ENCODE measurements around the gene RCCD1.

DNA sequence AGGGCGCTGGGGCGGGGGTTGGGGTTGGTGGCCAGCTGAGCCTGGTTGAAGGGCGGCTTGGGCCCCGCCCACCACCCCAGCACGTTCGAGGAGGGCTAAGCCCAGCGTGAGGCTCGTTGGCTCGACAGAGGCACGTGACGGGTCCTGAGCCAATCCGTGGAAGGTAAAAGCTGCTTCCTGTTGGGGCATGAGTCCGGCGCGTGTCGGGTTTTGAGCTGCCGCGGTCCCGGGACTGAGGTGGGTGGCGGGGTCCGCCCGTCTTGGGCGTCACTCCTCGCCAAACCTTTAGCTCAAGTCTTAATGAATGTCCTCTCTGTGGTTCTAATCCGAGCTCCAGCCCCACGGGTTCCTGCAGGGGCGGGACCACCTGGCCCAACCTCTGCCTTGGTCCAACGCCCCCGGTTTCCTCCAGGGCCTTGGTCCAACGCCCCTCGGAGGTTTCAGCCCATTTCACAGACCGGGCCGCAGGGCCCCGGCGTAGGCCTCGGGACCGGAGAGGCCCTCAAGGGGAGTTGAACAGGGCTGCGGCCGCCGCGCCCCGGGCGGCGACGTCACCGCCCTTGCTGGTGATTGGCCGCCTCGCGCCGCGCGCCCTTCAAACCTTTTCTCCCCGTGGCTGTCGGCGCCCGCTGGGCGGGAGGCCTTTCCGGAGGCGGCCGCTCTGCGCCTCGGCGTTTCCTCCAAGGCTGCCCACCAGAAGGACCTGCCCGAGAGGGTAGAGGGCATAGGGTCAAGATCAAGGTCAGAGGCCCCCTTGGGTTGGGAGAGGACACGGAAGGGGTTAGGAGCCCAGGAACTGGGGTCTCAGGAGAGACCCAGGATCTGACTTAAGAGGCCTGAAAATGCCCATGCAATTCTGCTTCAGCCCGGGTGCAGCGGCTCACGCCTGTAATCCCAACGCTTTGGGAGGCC, at the start of gene RCCD1:
- TF ChIP-seq, protein P1, sequence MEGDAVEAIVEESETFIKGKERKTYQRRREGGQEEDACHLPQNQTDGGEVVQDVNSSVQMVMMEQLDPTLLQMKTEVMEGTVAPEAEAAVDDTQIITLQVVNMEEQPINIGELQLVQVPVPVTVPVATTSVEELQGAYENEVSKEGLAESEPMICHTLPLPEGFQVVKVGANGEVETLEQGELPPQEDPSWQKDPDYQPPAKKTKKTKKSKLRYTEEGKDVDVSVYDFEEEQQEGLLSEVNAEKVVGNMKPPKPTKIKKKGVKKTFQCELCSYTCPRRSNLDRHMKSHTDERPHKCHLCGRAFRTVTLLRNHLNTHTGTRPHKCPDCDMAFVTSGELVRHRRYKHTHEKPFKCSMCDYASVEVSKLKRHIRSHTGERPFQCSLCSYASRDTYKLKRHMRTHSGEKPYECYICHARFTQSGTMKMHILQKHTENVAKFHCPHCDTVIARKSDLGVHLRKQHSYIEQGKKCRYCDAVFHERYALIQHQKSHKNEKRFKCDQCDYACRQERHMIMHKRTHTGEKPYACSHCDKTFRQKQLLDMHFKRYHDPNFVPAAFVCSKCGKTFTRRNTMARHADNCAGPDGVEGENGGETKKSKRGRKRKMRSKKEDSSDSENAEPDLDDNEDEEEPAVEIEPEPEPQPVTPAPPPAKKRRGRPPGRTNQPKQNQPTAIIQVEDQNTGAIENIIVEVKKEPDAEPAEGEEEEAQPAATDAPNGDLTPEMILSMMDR (conservative IDR thresholded peaks at IDR 0.05) = no peak
- TF ChIP-seq EZH2 (IDR thresholded peaks at IDR 0.05; ENCODE audit: low read depth) = no peak

Measured in PC-9 (cell line).